Vagina (tissue), 2 donors: Measurements from ENCODE around the gene FUS. TPM values are rescaled to one million over a fixed set of nuclear protein-coding genes. Genes with fewer than 3 reads are reported as not detected.

Experiments
- DNase-seq, 2 donors: peaks; one replicate each; pipeline ENCODE4 v3.0.0-alpha.2; 2017; ENCODE audit errors: extremely low spot score in 2 of 2
- H3K27ac ChIP-seq: fragments of 200-600 bp; sonication (generic); one replicate; pipeline ENCODE4 v1.5.1; 2019
- H3K27me3 ChIP-seq: fragments of 200-600 bp; sonication (generic); one replicate; pipeline ENCODE4 v1.5.1; 2019
- H3K36me3 ChIP-seq, 2 donors: fragments of 200-600 bp; sonication (generic); one replicate each; pipeline ENCODE4 v1.5.1; 2017 to 2019
- H3K4me1 ChIP-seq: fragments of 200-600 bp; sonication (generic); one replicate; pipeline ENCODE4 v1.5.1; 2019
- H3K4me3 ChIP-seq, 2 donors: fragments of 200-600 bp; sonication (generic); 1 replicate in 1 of 2; 2 replicates in 1 of 2; pipeline ENCODE4 v1.5.1; 2016 to 2019
- H3K9me3 ChIP-seq: fragments of 200-600 bp; sonication (generic); one replicate; pipeline ENCODE4 v1.5.1; 2019
- CTCF ChIP-seq, 3 experiments: fragments of 450-650 bp in 2 of 3; fragments of 200-600 bp in 1 of 3; sonication (generic) in 1 of 3; IDR thresholded peaks; one replicate each; pipeline ENCODE4 v1.5.1; 2017 to 2019; ENCODE audit warnings: antibody characterized with exemption in 3 of 3, mild to moderate bottlenecking in 2 of 3, moderate library complexity in 2 of 3
- POLR2A ChIP-seq, 2 donors: fragments of 450-650 bp; IDR thresholded peaks; one replicate each; pipeline ENCODE4 v1.6.1; 2017; ENCODE audit warnings: antibody characterized with exemption in 2 of 2, mild to moderate bottlenecking in 2 of 2, moderate library complexity in 2 of 2
- POLR2AphosphoS5 ChIP-seq, 2 donors: sonication (generic); formaldehyde crosslinking; IDR thresholded peaks; one replicate each; pipeline ENCODE4 v1.9.0; 2017; ENCODE audit warnings: antibody characterized with exemption in 2 of 2, mild to moderate bottlenecking in 2 of 2, low read depth in 1 of 2; ENCODE audit not compliant: insufficient read depth in 1 of 2
- intact Hi-C: fragments of 100-400 bp; cut with DNase I; formaldehyde crosslinking; loops from one replicate; pipeline ENCODE4 v1.15.1; 2023
- total RNA-seq: library from RNA; depleted of rRNA; stranded (reverse); fragments of >200 nt; gene quantifications from one replicate; pipeline ENCODE4 v1.2.3, GENCODE V29; 2016

The FUS gene
- total RNA-seq, 1 donor from 2014 or later: 74.2 TPM

- Histone ChIP-seq H3K4me3 (no peak overlapping the region), H3K4me1 (no peaks in the 10 kb centered on the region), H3K36me3 (peaks cover 4 to 99% of the 10 kb centered on the region in 2 donors), H3K27ac (no peak overlapping the region), H3K9me3 (no peaks in the 10 kb centered on the region), H3K27me3 (no peaks in the 10 kb centered on the region)
- TF ChIP-seq POLR2A (IDR thresholded peaks at IDR 0.05) (no peak), POLR2AphosphoS5 (IDR thresholded peaks at IDR 0.05; ENCODE audit: insufficient read depth in 1 of 2, low read depth in 1 of 2) (no peak), CTCF (IDR thresholded peaks at IDR 0.05) (no peak)
- DNase-seq: no peak
- intact Hi-C loops: no loop called here
These were observed 11.0 kb downstream of the FUS start for GRCh38 chr16:31190818-31191444.

- intact Hi-C loops: no loop called here
- H3K36me3 ChIP-seq: peaks cover 4 to 93% of the 10 kb centered on the region in 2 donors
These were observed 11.9 kb downstream of the FUS start for GRCh38 chr16:31191697-31192428.

GRCh38 chr16:31192856-31193642 is 13.1 kb downstream of the FUS start:
- H3K27me3 ChIP-seq: no peaks in the 10 kb centered on the region
- H3K9me3 ChIP-seq: no peaks in the 10 kb centered on the region
- H3K4me1 ChIP-seq: no peaks in the 10 kb centered on the region
- H3K36me3 ChIP-seq: peaks cover 0 to 81% of the 10 kb centered on the region in 2 donors
- TF ChIP-seq POLR2A (IDR thresholded peaks at IDR 0.05): no peak
- no peak for TF ChIP-seq CTCF (IDR thresholded peaks at IDR 0.05)
- no peak for TF ChIP-seq POLR2AphosphoS5 (IDR thresholded peaks at IDR 0.05; ENCODE audit: insufficient read depth in 1 of 2, low read depth in 1 of 2)
- no peak overlapping the region for H3K4me3 ChIP-seq
- H3K27ac ChIP-seq: no peak overlapping the region
- no peak for DNase-seq
- intact Hi-C loops: no loop called here

More at GRCh38 chr16:31191697-31192428, 11.9 kb downstream of the FUS start:
- H3K9me3 ChIP-seq: no peaks in the 10 kb centered on the region
- no peak for TF ChIP-seq CTCF (IDR thresholded peaks at IDR 0.05)
- TF ChIP-seq POLR2A (IDR thresholded peaks at IDR 0.05): no peak
- no peak for TF ChIP-seq POLR2AphosphoS5 (IDR thresholded peaks at IDR 0.05; ENCODE audit: insufficient read depth in 1 of 2, low read depth in 1 of 2)
- H3K4me3 ChIP-seq: no peak overlapping the region
- H3K27me3 ChIP-seq: no peaks in the 10 kb centered on the region
- H3K4me1 ChIP-seq: no peaks in the 10 kb centered on the region
- DNase-seq: no peak
- H3K27ac ChIP-seq: no peak overlapping the region

- Histone ChIP-seq H3K4me1 (no peaks in the 10 kb centered on the region), H3K36me3 (peaks cover 0 to 73% of the 10 kb centered on the region in 2 donors), H3K27me3 (no peaks in the 10 kb centered on the region), H3K4me3 (no peak overlapping the region), H3K9me3 (no peaks in the 10 kb centered on the region), H3K27ac (no peak overlapping the region)
- intact Hi-C loops: no loop called here
- no peak for DNase-seq
- TF ChIP-seq POLR2AphosphoS5 (IDR thresholded peaks at IDR 0.05; ENCODE audit: insufficient read depth in 1 of 2, low read depth in 1 of 2): no peak
- no peak for TF ChIP-seq CTCF (IDR thresholded peaks at IDR 0.05)
- no peak for TF ChIP-seq POLR2A (IDR thresholded peaks at IDR 0.05)
These were observed 13.9 kb downstream of the FUS start for GRCh38 chr16:31193874-31194273.
